Adipocyte (in vitro differentiated cells): ENCODE results near the gene DNER.

Source experiments
- DNase-seq: peaks from one replicate; pipeline ENCODE4 v3.0.0-alpha.2; 2015; ENCODE audit warnings: low read depth
- H3K27me3 ChIP-seq: replicated peaks from 2 replicates; pipeline ENCODE4 v1.7.0; 2013; ENCODE audit warnings: mild to moderate bottlenecking, low read length, moderate library complexity; ENCODE audit not compliant: control insufficient read depth, insufficient read depth
- H3K36me3 ChIP-seq: 2 replicates; pipeline ENCODE4 v1.7.0; 2013; ENCODE audit warnings: low read length, mild to moderate bottlenecking, moderate library complexity; ENCODE audit not compliant: control insufficient read depth, insufficient read depth, severe bottlenecking
- H3K4me1 ChIP-seq: 2 replicates; pipeline ENCODE4 v1.7.0; 2013; ENCODE audit warnings: mild to moderate bottlenecking, low read length, moderate library complexity; ENCODE audit not compliant: control insufficient read depth, insufficient read depth
- H3K4me3 ChIP-seq: 2 replicates; pipeline ENCODE4 v1.7.0; 2013; ENCODE audit warnings: mild to moderate bottlenecking, low read length, moderate library complexity
- H3K9ac ChIP-seq: 2 replicates; pipeline ENCODE4 v1.7.0; 2013; ENCODE audit warnings: mild to moderate bottlenecking, low read length, moderate library complexity
- H3K9me3 ChIP-seq: 2 replicates; pipeline ENCODE4 v1.7.0; 2013; ENCODE audit warnings: mild to moderate bottlenecking, low read length, moderate library complexity; ENCODE audit not compliant: control insufficient read depth

Gene DNER

DNA sequence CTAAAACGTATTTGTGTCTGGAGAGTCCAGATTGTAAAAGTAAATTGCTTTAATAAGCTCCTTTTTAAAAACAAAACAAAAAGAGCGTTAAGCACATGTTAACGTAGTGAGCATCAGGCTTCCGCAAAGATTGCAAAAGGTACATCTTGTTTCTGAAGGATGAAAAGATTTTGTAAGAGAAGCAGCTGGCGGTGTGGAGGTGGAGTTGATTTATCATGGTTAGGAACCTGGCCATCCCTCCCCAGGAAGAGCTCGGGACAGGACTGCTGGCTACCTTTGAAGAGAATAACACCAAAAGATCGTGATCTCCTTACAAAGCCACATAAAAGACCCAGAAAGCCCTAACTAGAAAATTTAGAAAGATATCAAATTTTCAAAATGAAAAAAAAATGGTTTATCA, 132.2 kb downstream of the DNER start:
- no peak overlapping the region for H3K4me3 ChIP-seq
- no peaks in the 10 kb centered on the region for H3K27me3 ChIP-seq
- H3K4me1 ChIP-seq, result peaks cover 4% of the 10 kb centered on the region
- H3K9ac ChIP-seq, result no peak overlapping the region
- no peaks in the 10 kb centered on the region for H3K9me3 ChIP-seq
- H3K36me3 ChIP-seq, result no peaks in the 10 kb centered on the region
- no peak for DNase-seq

GRCh38 chr2:229578052-229578846, 136.1 kb downstream of the DNER start:
- no peak for DNase-seq
- Histone ChIP-seq H3K27me3 (no peaks in the 10 kb centered on the region), H3K36me3 (no peaks in the 10 kb centered on the region), H3K4me1 (peaks cover 13% of the 10 kb centered on the region), H3K9ac (no peak overlapping the region), H3K4me3 (no peak overlapping the region), H3K9me3 (no peaks in the 10 kb centered on the region)

DNA sequence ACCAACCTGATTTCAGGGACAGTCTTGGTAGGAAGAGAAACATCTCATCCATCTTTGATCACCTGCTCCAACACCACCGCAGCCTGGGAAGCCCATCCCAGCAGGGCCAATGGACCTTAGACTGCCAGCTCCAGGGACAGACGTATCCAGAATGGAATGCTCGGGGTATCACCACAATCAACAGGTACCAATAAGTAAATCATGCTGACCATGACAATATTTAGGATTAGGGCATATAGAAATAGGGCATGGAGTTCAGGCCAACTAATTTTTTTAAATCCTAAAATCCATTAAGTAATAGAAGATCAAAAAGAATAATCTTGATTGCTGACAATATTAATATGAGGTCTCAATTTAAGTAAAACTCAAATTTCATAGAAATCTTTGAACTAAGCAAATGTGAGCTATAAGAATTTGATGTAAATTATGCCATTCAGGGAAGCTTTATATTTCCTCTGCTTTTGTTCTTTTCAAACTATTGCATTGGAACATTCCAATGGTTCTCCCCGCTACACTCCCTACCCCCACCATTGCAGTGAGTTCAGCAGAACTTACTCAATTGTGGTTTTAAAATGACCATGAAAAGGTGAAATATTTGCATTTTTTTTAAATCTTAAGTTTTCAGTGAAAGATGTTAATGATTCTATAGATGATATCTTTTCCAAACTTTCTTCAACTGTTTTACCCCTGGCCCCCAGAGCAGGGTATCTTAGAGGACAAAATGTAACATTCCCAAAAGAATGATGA, 138.6 kb downstream of the DNER start:
- Histone ChIP-seq H3K9ac (no peak overlapping the region), H3K9me3 (no peaks in the 10 kb centered on the region), H3K27me3 (no peaks in the 10 kb centered on the region), H3K36me3 (no peaks in the 10 kb centered on the region), H3K4me1 (peaks cover 21% of the 10 kb centered on the region), H3K4me3 (no peak overlapping the region)
- peak; percentile 68 for DNase-seq

- Histone ChIP-seq H3K27me3 (no peaks in the 10 kb centered on the region), H3K9ac (no peak overlapping the region), H3K4me3 (no peak overlapping the region), H3K9me3 (no peaks in the 10 kb centered on the region), H3K36me3 (no peaks in the 10 kb centered on the region), H3K4me1 (peaks cover 21% of the 10 kb centered on the region)
- no peak for DNase-seq
Observed at GRCh38 chr2:229572507-229573271, 141.7 kb downstream of the DNER start.

GRCh38 chr2:229571243-229571642, 143.1 kb downstream of the DNER start:
- no peak for DNase-seq
- Histone ChIP-seq H3K9ac (no peak overlapping the region), H3K4me1 (peaks cover 18% of the 10 kb centered on the region), H3K4me3 (no peak overlapping the region), H3K36me3 (no peaks in the 10 kb centered on the region), H3K27me3 (no peaks in the 10 kb centered on the region), H3K9me3 (no peaks in the 10 kb centered on the region)

DNA sequence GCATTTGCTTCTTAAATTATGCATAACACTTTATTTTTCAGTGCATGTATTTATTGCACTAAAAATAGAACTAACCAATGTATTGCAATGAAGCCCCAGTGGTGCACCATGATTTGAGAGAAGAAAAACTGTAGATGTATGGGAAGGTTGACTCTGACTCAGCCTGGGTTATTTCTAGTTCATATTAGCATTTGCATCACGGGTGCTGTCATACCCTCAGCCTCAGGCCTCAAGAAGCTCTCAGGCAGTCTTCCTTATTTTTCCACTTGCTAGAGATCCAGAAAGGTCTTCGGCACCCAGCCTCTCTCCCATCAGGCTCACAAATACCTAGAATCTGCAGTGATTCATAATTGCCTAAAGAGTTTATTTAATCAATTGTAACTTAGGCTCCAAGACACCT, 148.0 kb downstream of the DNER start:
- H3K9ac ChIP-seq, result no peak overlapping the region
- no peaks in the 10 kb centered on the region for H3K9me3 ChIP-seq
- H3K36me3 ChIP-seq, result no peaks in the 10 kb centered on the region
- H3K27me3 ChIP-seq, result no peaks in the 10 kb centered on the region
- no peak for DNase-seq
- H3K4me3 ChIP-seq, result no peak overlapping the region
- no peaks in the 10 kb centered on the region for H3K4me1 ChIP-seq

DNA sequence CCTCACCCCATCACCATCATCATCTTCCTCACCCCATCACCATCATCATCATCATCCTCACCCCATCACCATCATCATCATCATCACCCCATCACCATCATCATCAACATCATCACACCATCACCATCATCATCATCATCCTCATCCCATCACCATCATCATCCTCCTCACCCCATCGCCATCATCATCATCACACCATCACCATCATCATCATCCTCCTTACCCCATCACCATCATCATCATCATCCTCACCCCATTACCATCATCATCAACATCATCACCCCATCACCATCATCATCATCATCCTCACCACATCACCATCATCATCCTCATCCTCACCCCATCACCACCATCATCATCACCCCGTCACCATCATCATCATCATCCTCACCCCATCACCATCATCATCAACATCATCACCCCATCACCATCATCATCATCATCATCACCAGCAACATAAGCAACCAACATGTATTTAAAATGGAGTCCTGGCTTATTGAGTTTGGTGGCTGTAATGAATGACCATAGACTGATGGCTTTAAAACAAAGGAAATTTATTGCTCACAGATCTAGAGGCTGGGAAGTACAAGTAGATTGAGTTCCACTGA, 150.0 kb downstream of the DNER start:
- no peak overlapping the region for H3K4me3 ChIP-seq
- no peaks in the 10 kb centered on the region for H3K27me3 ChIP-seq
- no peaks in the 10 kb centered on the region for H3K9me3 ChIP-seq
- no peaks in the 10 kb centered on the region for H3K36me3 ChIP-seq
- no peak overlapping the region for H3K9ac ChIP-seq
- no peaks in the 10 kb centered on the region for H3K4me1 ChIP-seq
- no peak for DNase-seq

GRCh38 chr2:229563388-229563787, 151.0 kb downstream of the DNER start:
- no peak overlapping the region for H3K4me3 ChIP-seq
- H3K4me1 ChIP-seq, result no peaks in the 10 kb centered on the region
- H3K9me3 ChIP-seq, result no peaks in the 10 kb centered on the region
- H3K36me3 ChIP-seq, result no peaks in the 10 kb centered on the region
- H3K27me3 ChIP-seq, result no peaks in the 10 kb centered on the region
- DNase-seq, result no peak
- no peak overlapping the region for H3K9ac ChIP-seq

- no peak overlapping the region for H3K9ac ChIP-seq
- DNase-seq, result no peak
- H3K36me3 ChIP-seq, result no peaks in the 10 kb centered on the region
- no peaks in the 10 kb centered on the region for H3K4me1 ChIP-seq
- H3K27me3 ChIP-seq, result no peaks in the 10 kb centered on the region
- H3K4me3 ChIP-seq, result no peak overlapping the region
- H3K9me3 ChIP-seq, result no peaks in the 10 kb centered on the region
Observed at GRCh38 chr2:229562472-229563127, 151.8 kb downstream of the DNER start.

DNA sequence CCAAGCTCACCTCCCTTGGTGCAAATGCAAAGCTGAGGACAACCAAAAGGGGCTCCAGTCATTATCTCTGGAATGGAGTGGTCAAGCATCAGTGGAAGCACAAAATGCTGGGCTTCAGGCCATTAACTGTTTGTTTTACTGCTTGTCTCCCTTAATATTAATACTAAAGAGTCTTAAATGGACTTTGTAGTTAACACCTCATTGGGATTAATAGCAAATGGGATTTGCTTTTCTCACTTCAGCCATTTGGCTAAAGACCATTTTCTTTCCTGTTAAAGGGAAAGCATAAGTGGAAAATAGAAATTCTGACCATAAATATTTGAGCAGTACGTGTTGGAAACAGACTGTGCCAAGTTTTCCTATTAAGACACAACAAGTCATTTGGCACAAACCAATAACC, 154.4 kb downstream of the DNER start:
- DNase-seq, result no peak
- Histone ChIP-seq H3K36me3 (no peaks in the 10 kb centered on the region), H3K9ac (no peak overlapping the region), H3K4me3 (no peak overlapping the region), H3K27me3 (no peaks in the 10 kb centered on the region), H3K4me1 (no peaks in the 10 kb centered on the region), H3K9me3 (no peaks in the 10 kb centered on the region)
